SK-N-SH treated with all-trans-retinoic acid at 6 μM for 48 hours (cell line): ENCODE measurements around the gene NHSL2.
"Not testable (repeated sequence)": the region's sequence is repeated elsewhere in the genome, so short reads cannot be mapped to it uniquely, and the experiment has no call there.

Source experiments
- ATAC-seq: fragments of 200-7000 bp; cut with Tn5 transposase; 3 replicates; pipeline ENCODE4 v1.9.1; 2020; ENCODE audit warnings: mild to moderate bottlenecking, moderate library complexity
- ARNTL ChIP-seq: fragments of 450-650 bp; formaldehyde crosslinking; IDR thresholded peaks from 2 replicates; pipeline ENCODE4 v1.5.0; 2020; ENCODE audit warnings: low read depth, mild to moderate bottlenecking, moderate library complexity, borderline replicate concordance
- BACH2 ChIP-seq: fragments of 250-450 bp; sonication (Bioruptor Pico); IDR thresholded peaks from 2 replicates; pipeline ENCODE4 v1.9.0; 2021; ENCODE audit warnings: mild to moderate bottlenecking, borderline replicate concordance
- CREB5 ChIP-seq: fragments of 250-450 bp; sonication (Bioruptor Pico); IDR thresholded peaks from 2 replicates; pipeline ENCODE4 v1.5.1; 2020; ENCODE audit warnings: low read depth, mild to moderate bottlenecking, moderate library complexity
- CSDC2 ChIP-seq: fragments of 250-450 bp; sonication (Bioruptor Pico); IDR thresholded peaks from 2 replicates; pipeline ENCODE4 v1.5.0; 2020; ENCODE audit warnings: mild to moderate bottlenecking, moderate library complexity
- CSRNP3 ChIP-seq: fragments of 250-450 bp; sonication (Bioruptor Pico); IDR thresholded peaks from 2 replicates; pipeline ENCODE4 v1.5.1; 2021; ENCODE audit warnings: mild to moderate bottlenecking, moderate library complexity
- ESRRG ChIP-seq: fragments of 250-450 bp; sonication (Bioruptor Pico); IDR thresholded peaks from 2 replicates; pipeline ENCODE4 v1.6.1; 2021; ENCODE audit warnings: mild to moderate bottlenecking
- GLIS3 ChIP-seq: fragments of 250-450 bp; sonication (Bioruptor Pico); IDR thresholded peaks from 2 replicates; pipeline ENCODE4 v1.5.0; 2020; ENCODE audit warnings: mild to moderate bottlenecking, moderate library complexity
- ISL1 ChIP-seq: fragments of 250-450 bp; sonication (Bioruptor Pico); IDR thresholded peaks from 2 replicates; pipeline ENCODE4 v2.1.2; 2022; ENCODE audit warnings: mild to moderate bottlenecking, moderate library complexity
- OSR1 ChIP-seq: fragments of 250-450 bp; sonication (Bioruptor Pico); IDR thresholded peaks from 2 replicates; pipeline ENCODE4 v1.8.0; 2022; ENCODE audit warnings: moderate library complexity, mild to moderate bottlenecking, inconsistent platforms
- PATZ1 ChIP-seq: fragments of 250-450 bp; sonication (Bioruptor Pico); IDR thresholded peaks from 2 replicates; pipeline ENCODE4 v1.8.0; 2020; ENCODE audit warnings: mild to moderate bottlenecking, moderate library complexity, borderline replicate concordance
- PPARA ChIP-seq: fragments of 250-450 bp; sonication (Bioruptor Pico); IDR thresholded peaks from 2 replicates; pipeline ENCODE4 v1.5.0; 2020; ENCODE audit warnings: mild to moderate bottlenecking, borderline replicate concordance
- RARB ChIP-seq: fragments of 250-450 bp; sonication (Bioruptor Pico); IDR thresholded peaks from 2 replicates; pipeline ENCODE4 v1.8.0; 2021; ENCODE audit warnings: mild to moderate bottlenecking, moderate library complexity
- SNAI2 ChIP-seq: fragments of 250-450 bp; sonication (Bioruptor Pico); IDR thresholded peaks from 2 replicates; pipeline ENCODE4 v1.5.0; 2020; ENCODE audit warnings: mild to moderate bottlenecking, moderate library complexity
- TCF4 ChIP-seq: fragments of 250-450 bp; sonication (Bioruptor Pico); IDR thresholded peaks from 2 replicates; pipeline ENCODE4 v1.8.0; 2021; ENCODE audit warnings: mild to moderate bottlenecking, moderate library complexity, borderline replicate concordance
- TOX ChIP-seq: fragments of 250-450 bp; sonication (Bioruptor Pico); IDR thresholded peaks from 2 replicates; pipeline ENCODE4 v1.8.0; 2021; ENCODE audit warnings: mild to moderate bottlenecking, moderate library complexity, borderline replicate concordance
- ZC3H10 ChIP-seq: fragments of 250-450 bp; sonication (Bioruptor Pico); IDR thresholded peaks from 2 replicates; pipeline ENCODE4 v1.5.1; 2021; ENCODE audit warnings: mild to moderate bottlenecking, moderate library complexity
- ZFP3 ChIP-seq: fragments of 250-450 bp; sonication (Bioruptor Pico); IDR thresholded peaks from 2 replicates; pipeline ENCODE4 v1.5.0; 2020; ENCODE audit warnings: mild to moderate bottlenecking, moderate library complexity
- ZNF565 ChIP-seq: fragments of 450-650 bp; formaldehyde crosslinking; conservative IDR thresholded peaks from 2 replicates; pipeline ENCODE4 v1.5.0; 2020; ENCODE audit warnings: low read depth, mild to moderate bottlenecking, moderate library complexity
- ZNF70 ChIP-seq: fragments of 450-650 bp; formaldehyde crosslinking; IDR thresholded peaks from 2 replicates; pipeline ENCODE4 v1.5.0; 2020; ENCODE audit warnings: mild to moderate bottlenecking, moderate library complexity
- ZNF8 ChIP-seq: fragments of 450-650 bp; formaldehyde crosslinking; IDR thresholded peaks from 2 replicates; pipeline ENCODE4 v1.5.0; 2020; ENCODE audit warnings: mild to moderate bottlenecking, moderate library complexity
- TF ChIP-seq, protein P1 (sequence below): fragments of 250-450 bp; sonication (Bioruptor Pico); IDR thresholded peaks from 2 replicates; pipeline ENCODE4 v1.5.0; 2020; ENCODE audit warnings: mild to moderate bottlenecking, moderate library complexity
- TF ChIP-seq, protein P2 (sequence below): fragments of 250-450 bp; sonication (Bioruptor Pico); IDR thresholded peaks from 2 replicates; pipeline ENCODE4 v1.8.0; 2021; ENCODE audit warnings: low read depth, mild to moderate bottlenecking, moderate library complexity, borderline replicate concordance

NHSL2 gene

DNA sequence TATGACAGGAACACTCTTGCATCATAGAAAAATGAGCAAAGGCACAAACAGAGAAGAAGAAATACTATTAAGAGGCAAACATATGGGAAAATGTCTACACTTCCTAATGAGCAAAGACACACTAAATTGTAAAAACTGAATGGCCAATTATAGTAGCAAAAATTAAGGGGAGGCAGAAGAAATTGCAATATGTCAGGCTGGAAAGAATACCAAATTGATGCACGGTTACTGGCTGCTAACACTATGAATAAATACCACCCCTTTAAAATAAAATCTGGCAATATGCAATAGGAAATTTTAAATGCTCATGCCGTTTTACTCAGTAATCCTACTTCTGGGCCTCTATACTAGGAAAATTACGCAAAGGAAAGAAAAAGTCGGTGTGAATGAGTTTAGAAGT, 254.9 kb downstream of the NHSL2 start (continued):
- TF ChIP-seq PATZ1 (CRISPR knock-in tag) (no peak), SNAI2 (CRISPR knock-in tag) (no peak), RARB (no peak)

- peak; percentile 83 for ATAC-seq
- TF ChIP-seq PPARA (CRISPR knock-in tag), result no peak
- TF ChIP-seq ESRRG (CRISPR knock-in tag), result no peak
- TF ChIP-seq, protein P1, sequence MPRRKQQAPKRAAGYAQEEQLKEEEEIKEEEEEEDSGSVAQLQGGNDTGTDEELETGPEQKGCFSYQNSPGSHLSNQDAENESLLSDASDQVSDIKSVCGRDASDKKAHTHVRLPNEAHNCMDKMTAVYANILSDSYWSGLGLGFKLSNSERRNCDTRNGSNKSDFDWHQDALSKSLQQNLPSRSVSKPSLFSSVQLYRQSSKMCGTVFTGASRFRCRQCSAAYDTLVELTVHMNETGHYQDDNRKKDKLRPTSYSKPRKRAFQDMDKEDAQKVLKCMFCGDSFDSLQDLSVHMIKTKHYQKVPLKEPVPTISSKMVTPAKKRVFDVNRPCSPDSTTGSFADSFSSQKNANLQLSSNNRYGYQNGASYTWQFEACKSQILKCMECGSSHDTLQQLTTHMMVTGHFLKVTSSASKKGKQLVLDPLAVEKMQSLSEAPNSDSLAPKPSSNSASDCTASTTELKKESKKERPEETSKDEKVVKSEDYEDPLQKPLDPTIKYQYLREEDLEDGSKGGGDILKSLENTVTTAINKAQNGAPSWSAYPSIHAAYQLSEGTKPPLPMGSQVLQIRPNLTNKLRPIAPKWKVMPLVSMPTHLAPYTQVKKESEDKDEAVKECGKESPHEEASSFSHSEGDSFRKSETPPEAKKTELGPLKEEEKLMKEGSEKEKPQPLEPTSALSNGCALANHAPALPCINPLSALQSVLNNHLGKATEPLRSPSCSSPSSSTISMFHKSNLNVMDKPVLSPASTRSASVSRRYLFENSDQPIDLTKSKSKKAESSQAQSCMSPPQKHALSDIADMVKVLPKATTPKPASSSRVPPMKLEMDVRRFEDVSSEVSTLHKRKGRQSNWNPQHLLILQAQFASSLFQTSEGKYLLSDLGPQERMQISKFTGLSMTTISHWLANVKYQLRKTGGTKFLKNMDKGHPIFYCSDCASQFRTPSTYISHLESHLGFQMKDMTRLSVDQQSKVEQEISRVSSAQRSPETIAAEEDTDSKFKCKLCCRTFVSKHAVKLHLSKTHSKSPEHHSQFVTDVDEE, result no peak
- TF ChIP-seq ARNTL (CRISPR knock-in tag), result no peak
- no peak for TF ChIP-seq GLIS3 (CRISPR knock-in tag)
- TF ChIP-seq, protein P2, sequence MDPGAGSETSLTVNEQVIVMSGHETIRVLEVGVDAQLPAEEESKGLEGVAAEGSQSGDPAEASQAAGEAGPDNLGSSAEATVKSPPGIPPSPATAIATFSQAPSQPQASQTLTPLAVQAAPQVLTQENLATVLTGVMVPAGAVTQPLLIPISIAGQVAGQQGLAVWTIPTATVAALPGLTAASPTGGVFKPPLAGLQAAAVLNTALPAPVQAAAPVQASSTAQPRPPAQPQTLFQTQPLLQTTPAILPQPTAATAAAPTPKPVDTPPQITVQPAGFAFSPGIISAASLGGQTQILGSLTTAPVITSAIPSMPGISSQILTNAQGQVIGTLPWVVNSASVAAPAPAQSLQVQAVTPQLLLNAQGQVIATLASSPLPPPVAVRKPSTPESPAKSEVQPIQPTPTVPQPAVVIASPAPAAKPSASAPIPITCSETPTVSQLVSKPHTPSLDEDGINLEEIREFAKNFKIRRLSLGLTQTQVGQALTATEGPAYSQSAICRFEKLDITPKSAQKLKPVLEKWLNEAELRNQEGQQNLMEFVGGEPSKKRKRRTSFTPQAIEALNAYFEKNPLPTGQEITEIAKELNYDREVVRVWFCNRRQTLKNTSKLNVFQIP (CRISPR knock-in tag), result no peak
- no peak for TF ChIP-seq TCF4 (CRISPR knock-in tag)
- no peak for TF ChIP-seq ZNF8 (CRISPR knock-in tag)
- no peak for TF ChIP-seq OSR1 (CRISPR knock-in tag)
- no peak for TF ChIP-seq ZC3H10 (CRISPR knock-in tag)
- TF ChIP-seq ZNF70 (CRISPR knock-in tag), result no peak
- no peak for TF ChIP-seq ZNF565
Observed at GRCh38 chrX:72169008-72169728, 258.5 kb downstream of the NHSL2 start.

DNA sequence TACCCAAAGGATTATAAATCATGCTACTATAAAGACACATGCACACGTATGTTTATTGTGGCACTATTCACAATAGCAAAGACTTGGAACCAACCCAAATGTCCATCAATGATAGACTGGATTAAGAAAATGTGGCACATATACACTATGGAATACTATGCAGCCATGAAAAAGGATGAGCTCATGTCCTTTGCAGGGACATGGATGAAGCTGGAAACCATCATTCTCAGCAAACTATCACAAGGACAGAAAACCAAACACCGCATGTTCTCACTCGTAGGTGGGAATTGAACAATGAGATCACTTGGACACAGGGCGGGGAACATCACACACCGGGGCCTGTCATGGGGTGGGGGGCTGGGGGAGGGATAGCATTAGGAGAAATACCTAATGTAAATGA, 265.6 kb downstream of the NHSL2 start:
- not testable (repeated sequence) for ATAC-seq

DNA sequence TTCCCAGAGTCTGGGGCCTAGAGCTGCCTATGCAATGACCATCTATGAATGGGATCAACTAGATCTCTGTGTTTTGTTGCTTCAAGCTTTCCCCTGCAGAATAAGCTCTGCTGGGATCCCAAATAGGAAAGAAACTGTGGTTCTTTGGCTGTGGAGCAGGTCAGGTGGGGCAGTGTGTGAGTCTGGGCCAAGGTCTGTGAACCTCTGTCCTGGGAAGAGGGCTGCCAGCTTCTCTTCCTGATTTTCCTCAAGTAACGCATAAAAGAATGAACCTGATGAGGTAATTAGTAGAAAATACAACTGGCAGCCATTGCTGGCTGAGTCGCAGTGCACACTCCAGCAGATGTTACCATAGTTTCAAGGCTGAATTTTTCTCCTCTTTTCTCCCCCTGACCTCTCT, 266.3 kb downstream of the NHSL2 start:
- no peak for ATAC-seq
- no peak for TF ChIP-seq CREB5
- TF ChIP-seq, protein P1, result no peak
- no peak for TF ChIP-seq TCF4 (CRISPR knock-in tag)
- no peak for TF ChIP-seq SNAI2 (CRISPR knock-in tag)
- TF ChIP-seq GLIS3 (CRISPR knock-in tag), result no peak
- no peak for TF ChIP-seq ARNTL (CRISPR knock-in tag)
- TF ChIP-seq BACH2 (CRISPR knock-in tag), result no peak
- TF ChIP-seq PATZ1 (CRISPR knock-in tag), result no peak
- TF ChIP-seq OSR1 (CRISPR knock-in tag), result no peak
- TF ChIP-seq ZNF8 (CRISPR knock-in tag), result no peak
- TF ChIP-seq CSRNP3 (CRISPR knock-in tag), result no peak
- no peak for TF ChIP-seq CSDC2 (CRISPR knock-in tag)
- TF ChIP-seq ISL1 (CRISPR knock-in tag), result no peak
- TF ChIP-seq ESRRG (CRISPR knock-in tag), result no peak
- no peak for TF ChIP-seq TOX (CRISPR knock-in tag)
- TF ChIP-seq ZFP3 (CRISPR knock-in tag), result no peak
